ENCODE results near the gene DENND1A.
"Not testable (repeated sequence)": the region's sequence is repeated elsewhere in the genome, so short reads cannot be mapped to it uniquely, and the experiment has no call there.

DENND1A gene

DNA sequence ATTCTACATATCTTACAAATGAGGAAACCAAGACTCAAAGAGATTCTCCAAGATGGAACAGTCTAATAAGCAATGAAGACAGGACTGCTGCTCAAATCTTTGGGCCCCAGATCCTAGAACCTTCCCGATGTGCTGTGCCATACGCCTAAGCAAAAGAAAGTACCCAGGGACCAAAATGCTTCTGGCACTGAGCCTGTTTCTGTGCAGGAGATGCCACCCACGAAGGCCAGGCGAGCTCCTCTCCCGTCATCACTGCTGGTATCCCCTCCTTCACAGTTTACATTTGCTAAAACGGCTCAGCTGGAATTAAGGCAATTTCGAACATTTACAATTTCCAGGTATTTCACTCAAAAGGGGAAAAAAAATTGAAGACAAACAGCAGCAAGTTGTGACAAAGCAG, 277.5 kb downstream of the DENND1A start:
- DNase-seq (ENCODE audit: low read depth): no peak

DNA sequence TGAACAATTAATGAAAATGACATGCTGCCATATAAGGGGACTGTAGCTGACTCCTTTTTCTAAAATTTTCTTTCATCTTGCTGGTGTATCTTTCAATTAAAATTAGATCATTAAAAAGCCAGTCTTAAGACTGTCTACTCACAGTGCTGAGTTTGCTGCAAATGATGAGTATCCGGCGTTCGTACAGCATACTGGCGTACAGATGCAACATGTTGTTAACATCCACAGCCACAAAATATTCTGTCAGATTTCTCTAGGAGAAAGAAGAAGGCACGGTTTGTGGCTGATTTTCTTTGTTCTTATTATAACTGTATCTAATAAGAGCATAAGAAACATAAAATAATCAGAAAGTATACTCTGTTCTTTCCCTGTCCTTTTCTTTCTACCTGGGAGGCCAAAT, 278.1 kb downstream of the DENND1A start:
- DNase-seq (ENCODE audit: low read depth): no peak

DNA sequence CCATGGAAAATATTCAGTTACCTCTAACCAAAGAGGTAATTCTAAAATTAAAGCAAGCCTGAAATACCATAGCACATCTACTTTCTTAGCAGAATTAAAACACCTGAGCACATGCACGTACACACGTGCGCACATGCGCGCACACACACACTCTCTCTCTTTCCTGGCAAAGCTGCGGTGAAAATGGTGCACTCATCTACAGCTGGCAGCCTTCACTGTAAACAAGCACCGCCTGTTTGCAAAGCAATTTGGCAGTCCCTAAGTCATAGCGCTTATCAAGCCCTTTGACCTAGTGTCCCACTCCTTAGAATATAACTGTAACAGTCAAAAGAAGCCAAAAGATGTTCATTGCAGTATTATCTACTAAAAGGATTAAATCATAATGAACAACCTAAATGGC, 278.7 kb downstream of the DENND1A start:
- DNase-seq (ENCODE audit: low read depth): no peak

DNA sequence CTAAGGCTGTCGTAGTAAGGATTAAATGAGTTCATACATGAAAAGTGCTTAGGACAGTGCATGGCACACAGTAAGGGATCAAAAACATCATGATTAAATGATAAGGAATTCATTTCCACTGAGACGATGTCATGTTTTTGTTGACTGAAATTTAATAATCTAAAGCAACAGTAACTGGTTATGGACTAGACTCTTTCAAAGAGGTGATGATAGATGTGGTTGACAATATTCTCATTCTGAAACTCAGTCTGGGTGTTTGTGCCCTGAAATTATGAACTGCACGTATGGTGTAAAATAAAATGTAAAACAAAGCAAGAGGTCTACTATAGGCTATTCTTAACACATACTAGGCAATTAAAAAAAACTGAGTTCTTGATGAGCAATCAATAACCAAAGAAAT, 280.0 kb downstream of the DENND1A start:
- DNase-seq (ENCODE audit: low read depth): no peak

DNA sequence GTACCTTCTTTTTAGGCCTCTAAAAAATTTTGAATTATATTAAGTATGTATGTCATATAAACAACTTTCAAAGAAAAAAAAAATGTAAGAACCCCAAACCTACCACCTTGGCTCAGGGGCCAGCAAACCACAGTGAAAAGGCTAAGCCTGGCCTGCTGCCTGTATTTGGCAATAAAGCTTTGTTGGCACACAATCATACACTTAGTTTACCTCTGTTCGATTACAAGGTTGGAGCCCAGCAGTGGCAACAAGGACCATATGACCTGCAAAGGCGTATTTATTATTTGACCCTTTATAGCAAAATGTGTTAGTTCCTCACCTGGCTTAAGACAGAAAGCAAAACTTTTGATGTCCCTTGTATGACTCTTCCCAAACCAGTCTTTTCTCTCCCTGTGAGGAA, 282.8 kb downstream of the DENND1A start:
- no peak for DNase-seq (ENCODE audit: low read depth)

DNA sequence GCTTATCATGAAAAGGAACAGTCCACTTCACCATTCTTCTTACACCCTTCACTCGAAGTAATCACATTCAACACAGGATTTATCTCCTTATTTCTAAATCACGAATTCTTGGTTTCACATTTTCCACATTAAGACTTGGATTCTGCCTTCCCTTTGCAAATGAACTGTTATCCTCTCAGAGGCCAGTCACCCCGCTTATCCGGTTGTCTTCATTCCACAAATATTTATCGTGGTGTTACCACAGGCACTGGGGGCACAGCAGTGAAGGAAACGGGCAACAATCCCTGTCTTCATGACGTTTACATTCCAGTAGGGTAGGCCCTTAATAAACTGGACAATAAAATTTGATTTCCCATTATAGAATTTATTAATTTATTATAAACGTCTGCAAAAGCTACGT, 284.2 kb downstream of the DENND1A start:
- DNase-seq (ENCODE audit: low read depth): peak; percentile 70

DNA sequence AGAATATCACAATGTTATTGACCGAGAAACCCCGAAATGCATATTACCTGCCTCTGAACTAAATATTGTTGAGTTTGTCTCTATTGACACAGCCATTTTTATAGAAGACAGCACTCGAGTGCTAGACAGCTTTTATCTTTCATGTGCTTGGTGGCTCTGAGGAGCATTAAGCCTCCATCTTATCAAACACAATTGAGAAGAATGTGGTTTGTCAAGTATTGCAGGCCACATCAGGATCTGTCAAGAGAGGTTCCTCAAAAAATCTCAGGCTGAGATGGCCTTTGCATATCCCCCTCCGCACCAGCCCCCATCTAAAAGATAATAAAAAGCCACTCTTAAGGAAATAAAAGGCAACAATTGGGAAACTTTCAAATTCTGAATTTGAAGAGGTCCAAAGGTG, 284.8 kb downstream of the DENND1A start:
- DNase-seq (ENCODE audit: low read depth): no peak

DNA sequence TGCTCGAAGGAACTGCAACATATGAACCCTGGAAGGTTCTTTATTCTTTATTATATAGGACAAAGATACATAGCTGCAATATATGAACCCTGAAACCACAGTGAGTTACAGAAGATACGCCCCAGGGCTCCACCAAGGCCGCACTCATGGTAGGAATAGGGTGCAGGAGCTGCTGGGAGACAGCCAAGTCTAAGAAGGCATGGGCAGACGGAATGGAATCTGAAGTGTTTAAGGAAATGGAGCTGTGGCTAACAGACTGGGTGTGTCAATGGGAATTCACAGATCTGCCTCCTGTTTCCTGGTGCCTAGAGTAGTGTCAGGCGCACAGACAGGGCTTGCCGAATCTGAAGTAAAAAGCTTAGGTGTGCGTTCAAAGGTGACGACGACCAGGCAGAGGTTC, 286.4 kb downstream of the DENND1A start:
- DNase-seq (ENCODE audit: low read depth): no peak

DNA sequence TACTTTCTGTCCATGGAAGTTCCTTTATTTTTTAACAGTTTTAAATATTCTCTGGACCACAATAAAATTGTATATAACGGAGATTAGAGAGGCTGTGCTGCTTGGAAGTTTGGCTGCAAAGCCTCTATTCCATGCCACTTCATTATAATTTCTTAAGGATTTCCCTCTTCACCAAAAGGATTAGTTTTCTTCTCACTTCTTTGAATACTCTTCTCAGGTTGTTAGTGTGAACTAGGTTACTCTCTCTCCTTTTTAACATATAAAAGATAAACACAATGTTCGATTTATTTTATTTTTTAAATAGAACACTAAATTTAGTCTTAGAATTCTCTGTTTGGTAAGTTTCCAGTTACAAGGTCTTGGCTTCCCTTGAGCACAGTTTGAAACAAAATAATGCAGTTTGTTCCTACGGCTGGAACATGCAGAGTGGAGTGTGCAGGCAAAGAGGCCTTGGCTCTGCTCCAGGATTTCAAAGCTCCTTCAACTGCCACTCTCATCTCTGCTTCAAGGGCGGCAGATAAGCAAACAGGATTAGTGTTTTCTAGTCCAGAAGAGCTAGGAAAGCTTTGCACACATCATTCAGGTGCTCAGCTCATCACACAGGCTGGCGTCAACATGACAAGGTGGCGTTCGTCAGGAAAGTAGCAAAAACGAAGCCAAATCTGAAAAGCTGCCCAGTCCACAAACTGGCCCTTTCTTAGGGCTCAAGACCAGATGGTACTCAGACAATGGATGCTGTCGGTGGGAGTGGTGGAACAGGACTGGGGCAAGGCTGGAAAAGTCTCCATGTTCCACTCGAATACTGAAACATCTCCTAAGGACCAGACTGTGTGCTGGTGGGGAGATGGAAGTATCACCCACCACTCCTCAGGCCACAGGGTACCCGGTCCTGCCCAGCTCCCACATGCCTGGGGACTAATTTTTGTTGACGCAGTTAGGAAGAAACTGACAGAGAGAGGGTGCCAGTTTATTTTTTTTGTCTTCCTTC, 287.3 kb downstream of the DENND1A start:
- DNase-seq (ENCODE audit: low read depth): peak; percentile 67

DNA sequence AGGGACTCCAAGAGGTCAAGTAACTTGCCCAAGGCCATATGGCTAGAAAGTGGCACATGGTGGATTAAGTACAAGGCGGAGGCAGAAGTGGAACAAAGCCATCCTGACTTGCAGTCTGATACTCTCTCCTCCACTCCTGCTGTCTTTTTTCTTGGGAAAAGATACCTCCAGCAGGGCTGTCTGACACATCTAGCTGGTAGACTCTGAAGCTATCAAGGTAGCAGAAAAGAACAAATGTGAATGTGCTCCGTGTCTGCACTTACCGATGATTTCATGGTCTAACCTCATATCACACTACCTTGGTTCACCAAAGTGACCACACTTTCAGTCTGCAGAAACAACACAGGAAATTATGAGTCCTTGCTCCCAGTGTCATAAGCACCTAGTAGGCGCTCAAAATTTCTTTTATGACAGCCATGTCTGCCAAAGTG, 289.1 kb downstream of the DENND1A start:
- DNase-seq (ENCODE audit: low read depth): no peak

DNA sequence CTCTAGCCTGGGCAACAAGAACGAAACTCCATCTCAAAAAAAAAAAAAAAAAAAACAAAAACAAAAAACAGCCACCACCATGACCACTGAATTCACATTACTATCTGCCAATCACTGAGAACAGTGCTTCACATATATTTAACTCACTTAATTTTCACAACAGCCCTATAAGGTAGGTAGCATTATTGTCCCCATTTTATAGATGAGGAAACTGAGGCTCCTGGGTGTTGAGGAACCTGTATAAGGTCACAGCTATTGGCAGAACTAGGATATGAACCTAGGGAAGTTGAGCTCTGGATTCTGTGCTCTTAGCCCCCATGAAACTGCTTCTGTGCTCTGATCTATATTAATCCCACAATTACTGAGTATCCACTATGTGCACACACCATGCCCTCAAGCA, 290.2 kb downstream of the DENND1A start:
- DNase-seq (ENCODE audit: low read depth): no peak

DNA sequence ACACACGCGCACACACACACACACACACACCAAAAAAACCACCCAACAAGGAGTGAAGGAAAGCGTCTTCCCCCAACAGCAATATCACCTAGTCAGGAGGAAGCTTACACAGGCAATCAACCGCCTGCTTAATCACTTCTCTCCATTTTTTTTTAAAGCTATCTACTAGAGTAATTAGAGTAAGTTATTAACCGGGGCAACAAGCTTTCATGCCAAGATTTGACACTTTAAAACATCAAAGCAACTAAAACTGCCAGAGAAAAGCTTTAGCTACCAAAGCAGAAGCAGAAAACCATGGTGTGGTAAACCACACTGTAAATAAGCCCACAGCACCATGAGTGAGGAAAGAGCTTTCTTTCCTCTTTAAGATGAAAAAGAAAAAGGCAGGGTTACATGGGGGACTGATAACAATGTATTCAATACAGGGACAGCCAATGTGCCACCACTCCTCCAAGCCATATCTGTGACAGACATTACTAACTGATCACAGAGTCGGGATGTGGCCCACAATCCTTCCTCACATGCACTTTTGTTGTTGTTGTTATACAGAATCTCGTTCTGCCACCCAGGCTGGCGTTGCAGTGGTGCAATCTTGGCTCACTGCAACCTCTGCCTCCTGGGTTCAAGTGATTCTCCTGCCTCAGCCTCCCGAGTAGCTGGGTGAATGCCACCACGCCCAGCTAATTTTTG, 291.8 kb downstream of the DENND1A start:
- DNase-seq (ENCODE audit: low read depth): no peak

DNA sequence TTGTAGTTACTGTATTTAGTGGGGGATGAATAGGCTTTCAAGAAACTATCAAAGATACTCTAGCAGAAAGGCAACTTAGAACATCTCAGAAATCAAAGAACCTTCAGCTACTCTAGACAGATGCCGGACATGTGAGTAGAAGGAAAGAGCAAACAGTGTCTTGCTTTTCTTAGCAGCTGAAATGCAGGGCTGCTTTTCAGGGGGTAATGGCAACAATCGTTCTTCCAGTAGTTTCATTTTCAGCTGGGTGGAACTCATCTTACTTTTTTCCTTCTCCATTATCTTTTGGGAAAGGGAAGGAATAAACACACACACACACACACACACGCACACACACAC, 292.4 kb downstream of the DENND1A start:
- peak; percentile 46 for DNase-seq (ENCODE audit: low read depth)

DNA sequence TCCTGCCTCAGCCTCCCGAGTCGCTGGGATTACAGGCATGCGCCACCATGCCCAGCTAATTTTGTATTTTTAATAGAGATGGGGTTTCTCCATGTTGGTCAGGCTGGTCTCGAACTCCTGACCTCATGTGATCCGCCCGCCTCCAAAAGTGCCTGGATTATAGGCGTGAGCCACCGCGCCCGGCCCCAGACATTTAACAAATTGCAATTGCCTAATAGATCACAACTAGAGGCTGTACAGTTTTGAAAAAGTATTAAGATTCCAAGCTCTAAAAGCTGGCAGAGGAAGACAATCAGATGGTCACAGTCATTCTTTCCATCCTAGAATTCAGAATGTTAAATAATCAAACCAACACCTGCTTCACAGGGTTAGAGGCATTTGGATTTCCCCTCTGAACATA, 293.1 kb downstream of the DENND1A start:
- DNase-seq (ENCODE audit: low read depth): not testable (repeated sequence)

DNA sequence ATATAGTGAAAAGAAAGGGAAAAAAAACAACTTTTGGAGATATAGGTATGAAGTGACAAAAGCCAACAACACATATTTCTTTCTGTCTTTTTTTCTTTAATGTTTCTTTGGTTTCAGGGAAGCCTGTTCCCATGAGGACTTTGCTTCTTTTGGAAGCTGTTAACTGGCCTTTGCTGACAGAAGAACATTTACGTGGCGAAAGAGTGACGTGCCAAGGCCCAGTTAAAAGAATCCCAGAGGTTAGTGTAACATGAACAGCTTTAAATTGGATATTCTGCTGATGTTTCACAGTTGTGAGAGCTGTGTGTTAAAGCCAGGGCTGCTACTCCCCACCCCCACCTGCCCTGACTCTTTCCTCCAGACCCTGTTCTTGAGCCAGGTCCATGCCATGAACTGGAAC, 298.1 kb downstream of the DENND1A start:
- DNase-seq (ENCODE audit: low read depth): no peak

DNA sequence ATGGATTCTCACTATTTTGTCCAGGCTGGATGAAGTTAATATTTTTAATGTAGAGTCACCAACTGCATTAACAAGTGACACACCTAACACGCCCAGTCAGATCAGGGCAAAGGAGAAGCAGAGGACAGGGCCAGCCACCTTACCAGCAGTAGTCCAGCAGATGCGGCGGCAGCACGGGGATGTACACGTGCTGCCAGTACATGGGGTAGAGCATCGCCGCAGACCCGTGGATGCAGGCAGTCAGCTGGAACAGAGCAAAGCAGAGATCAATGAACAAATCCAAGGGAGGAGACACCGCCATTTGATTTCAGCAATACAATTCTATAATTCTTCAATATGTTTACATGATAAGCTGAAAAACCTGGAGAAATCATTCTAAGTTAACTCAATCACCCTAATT, 299.7 kb downstream of the DENND1A start:
- no peak for DNase-seq (ENCODE audit: low read depth)

DNA sequence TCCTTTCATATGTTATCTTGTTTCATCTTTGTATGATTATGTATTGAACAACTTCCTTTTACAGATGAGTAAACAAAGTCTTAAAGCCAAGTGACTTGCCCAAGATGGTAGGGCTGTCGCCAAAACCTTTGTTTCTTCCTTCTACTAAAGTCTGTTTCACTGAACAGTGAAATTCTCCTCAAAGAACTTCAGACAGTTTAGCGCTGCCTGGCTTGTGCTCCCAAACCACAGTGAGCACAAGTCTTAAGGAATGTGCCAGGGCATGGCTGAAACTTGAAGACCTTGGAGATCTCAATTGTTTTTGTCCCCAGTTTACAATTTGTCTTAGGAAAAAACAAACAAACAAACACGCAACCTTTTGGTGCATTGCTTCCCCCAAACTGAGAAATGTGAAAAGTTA, 300.4 kb downstream of the DENND1A start:
- no peak for DNase-seq (ENCODE audit: low read depth)

DNA sequence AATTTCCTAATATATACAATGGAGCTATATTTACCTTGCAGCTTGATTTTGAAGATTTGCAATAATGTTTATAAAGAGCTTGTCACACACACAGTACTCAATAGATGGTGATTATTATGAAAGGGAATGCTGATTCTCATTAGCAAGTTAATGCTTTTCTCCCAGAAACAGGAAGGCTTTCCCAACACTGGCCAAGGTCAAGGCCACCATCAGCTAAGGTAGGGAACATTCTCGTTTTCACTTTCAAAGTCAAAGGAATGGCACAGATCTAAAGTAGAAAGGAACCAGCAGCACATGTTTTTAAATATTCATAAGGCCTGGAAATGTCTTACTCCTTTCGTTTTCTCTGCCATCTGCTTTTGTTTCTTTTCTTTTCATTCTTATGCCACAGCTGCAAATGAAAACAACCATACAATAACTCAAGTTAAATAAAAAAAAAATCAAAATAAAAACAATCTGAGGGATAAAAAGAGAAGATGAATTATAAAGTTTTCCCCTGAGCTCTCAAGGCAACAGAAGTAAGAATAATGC, 307.1 kb downstream of the DENND1A start:
- no peak for DNase-seq (ENCODE audit: low read depth)

DNA sequence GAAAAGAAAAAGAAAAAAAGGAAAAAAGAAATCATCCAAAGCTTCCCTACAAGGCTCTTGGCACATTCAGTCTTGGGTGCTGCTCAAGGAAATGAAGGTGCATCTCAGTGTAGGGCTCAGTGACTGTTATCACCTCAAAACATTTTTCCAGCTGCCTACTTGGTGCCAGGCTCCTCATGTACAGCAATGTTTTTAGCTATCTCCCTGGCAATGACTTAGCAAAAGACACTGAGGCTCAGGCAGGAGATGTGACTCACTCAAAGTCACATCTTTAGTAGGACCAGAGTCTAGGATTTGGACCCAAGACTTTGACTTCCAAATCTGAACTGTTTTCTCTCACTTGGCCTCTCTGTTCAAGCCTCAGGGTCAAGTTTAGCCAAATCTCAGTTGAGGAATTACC, 309.7 kb downstream of the DENND1A start:
- peak; percentile 7 for DNase-seq (ENCODE audit: low read depth)

DNA sequence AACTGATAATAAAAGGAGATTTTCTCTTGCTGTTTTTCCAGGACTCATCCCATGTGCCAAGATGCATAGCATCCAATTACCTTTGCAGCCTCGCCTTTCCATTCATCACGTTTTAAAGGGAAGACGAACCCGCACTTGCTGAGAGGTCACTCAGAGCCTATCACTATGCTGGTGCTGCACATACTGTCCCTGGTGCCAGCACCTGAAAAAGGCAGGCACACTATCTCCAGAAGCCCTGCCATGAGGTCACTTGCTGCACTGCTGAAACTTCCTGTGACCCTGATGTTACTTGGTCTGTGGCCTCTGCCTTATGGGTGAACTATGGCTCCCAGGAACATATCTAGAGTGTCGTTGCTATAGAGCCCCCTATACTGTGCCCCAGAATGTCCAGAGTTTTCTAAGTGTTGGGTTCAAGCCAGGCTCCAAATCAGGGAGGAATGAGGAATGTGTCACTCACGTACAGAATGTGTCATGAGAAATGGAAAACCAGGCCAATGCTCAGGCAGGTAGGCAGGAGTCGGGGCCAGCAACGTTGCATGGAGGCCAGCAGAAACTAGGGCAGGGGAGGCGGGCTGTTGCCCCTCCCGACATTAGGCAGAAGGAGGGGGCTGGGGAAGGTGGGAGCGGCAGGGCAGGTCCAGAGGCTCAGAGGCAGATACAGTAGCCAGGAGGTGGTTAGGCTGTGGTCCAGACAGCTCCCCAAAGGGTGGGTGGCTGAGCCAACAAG, 311.8 kb downstream of the DENND1A start:
- no peak for DNase-seq (ENCODE audit: low read depth)

DNA sequence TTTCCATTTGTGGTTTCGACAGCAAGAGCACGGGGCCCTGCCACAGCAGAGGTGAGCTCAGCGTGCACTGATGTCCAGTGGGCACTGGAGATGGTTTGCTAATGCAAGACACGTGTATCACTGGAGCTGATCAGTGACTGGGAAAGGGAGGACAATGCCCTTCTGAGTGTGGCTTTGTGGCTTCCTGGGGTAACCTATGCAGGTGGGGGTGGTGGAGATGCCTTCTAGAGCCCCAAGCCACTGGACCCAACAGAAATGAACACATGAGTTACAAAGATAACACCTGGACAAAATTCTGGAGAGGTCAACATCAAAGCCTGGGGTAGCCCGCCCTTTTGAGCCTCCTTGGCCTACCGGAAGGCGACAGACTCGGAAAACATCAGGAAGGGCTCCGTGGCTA, 312.6 kb downstream of the DENND1A start:
- DNase-seq (ENCODE audit: low read depth): no peak

DNA sequence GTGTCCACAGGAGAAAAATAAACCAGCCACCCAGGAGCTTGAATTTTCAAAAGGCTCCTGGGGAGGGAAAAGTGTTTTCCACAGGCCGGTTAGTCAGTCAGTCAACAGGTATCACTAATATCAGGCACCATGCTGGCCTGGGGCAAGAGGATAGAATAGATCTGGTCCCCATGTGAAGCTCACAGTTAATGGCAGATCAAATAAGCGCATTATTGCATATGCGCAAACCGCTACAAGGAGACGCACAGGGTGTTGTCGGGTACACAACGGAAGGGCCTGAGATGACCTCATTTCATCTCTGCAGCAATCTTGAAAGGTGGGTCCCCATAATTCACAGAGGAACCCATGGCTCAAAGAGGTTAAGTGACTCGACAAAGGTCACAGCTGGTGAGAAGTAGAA, 313.2 kb downstream of the DENND1A start:
- DNase-seq (ENCODE audit: low read depth): no peak

DNA sequence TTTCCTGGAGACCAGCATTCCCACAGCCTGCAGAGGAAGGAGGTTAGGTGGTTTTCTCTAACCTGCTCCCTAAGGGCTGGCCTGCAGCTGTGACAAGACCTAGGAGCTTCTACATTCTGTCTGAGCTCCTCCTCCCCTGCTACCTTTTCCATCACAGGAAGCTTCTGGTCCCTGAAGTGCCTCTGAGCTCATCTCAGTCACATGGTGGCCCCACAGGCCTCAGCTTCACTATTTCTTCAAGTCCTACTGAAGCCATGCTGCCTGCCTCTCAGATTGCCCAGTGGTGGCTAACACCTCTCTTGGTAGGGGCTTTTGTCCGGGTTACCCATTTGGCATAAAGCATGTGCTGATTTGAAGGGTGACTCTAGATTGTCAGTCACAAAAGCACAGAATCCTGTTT, 314.5 kb downstream of the DENND1A start:
- DNase-seq (ENCODE audit: low read depth): no peak

Measured in amniotic epithelial cell (primary cell).